HG03039 (cell line): ENCODE results near the gene ARPIN.
"Not testable (repeated sequence)": the region's sequence is repeated elsewhere in the genome, so short reads cannot be mapped to it uniquely, and the experiment has no call there.

ENCODE experiments used
- ATAC-seq: cut with Tn5 transposase; IDR thresholded peaks from one replicate; pipeline ENCODE4 v1.9.1; 2021; ENCODE audit warnings: mild to moderate bottlenecking, moderate library complexity; ENCODE audit not compliant: unreplicated experiment

Gene ARPIN

DNA sequence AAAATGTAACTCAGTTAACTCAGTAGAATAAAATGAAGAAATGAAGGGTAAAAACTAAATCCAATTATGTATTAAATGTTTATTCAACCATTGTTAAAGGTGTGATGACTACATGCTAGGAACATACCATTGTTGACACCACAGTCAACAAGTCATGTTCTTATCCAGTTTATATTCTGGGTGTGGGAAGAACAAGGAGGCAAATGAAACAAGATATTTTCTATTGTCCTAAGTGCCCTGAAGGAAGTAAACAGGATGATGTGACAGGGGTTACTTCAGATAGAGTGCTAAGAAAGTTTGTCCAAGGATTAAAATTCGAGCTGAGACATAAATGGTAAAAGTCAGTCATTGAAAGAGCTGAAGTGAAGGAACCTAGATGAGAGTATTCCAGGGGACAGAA lies 32.0 kb downstream of the ARPIN start:
- ATAC-seq, result no peak

DNA sequence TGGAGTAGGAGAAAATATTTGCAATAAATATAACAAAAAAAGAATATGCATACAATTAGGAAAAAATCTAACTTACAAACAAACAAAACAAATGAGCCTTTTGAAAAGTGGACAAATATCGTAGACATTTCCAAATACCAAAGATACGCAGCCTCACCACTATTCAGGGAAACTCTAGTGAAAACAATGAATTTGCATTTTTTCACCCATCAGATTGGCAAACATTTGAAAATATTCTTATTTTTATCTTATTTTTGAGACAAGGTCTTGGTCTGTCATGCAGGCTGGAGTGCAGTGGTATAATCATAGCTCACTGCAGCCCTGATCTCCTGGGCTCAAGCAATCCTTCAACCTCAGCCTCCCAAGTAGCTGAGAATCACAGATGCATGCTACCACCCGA lies 34.4 kb downstream of the ARPIN start:
- no peak for ATAC-seq

DNA sequence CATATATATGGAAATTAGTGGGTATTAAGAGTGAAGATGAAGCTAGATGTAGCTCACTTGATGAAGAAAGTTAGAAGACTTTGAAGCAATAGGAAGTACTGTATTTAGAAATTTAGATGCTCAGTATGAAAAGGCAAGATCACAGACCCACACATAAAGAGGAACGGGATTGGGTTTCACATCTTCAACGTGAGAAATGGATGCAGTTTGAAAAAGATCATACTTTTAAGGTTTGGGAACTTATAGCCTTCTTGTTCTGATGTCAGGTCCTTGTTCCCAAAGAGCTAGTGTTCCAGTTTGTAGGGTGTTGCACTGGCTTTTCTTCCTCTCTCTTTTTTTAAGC lies 35.7 kb downstream of the ARPIN start:
- no peak for ATAC-seq

DNA sequence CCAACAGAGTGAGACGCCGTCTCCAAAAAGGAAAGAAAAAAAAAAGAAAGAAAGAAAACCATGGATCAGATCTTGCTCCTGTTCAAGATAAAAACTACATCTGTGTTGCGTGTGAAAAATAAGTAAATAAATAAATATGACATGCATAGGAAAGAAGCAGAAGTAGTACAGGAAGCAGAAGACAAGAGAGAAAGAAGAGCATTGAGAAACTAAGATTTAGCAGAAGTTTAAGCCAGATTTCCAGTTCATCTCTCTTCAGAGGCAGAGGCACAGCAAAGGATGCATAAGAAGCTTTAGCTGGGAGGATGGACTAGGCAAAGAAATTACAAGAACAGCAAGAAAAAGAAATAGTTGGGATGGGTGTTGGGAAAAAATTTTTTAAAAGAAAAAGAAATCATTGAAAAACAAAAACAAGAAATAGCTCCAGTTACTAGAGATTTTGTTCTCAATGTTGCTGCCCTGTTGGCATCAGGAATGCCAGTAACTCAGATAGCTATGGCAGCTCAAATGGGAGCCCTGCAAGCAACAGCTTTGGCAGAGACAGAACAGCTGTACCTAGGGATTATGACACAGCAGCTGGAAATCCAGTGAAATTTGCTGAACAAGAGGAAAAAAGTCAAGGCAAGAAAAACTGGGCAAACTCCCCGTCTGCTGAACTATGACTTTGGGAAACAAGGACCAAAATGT lies 36.2 kb downstream of the ARPIN start:
- no peak for ATAC-seq

DNA sequence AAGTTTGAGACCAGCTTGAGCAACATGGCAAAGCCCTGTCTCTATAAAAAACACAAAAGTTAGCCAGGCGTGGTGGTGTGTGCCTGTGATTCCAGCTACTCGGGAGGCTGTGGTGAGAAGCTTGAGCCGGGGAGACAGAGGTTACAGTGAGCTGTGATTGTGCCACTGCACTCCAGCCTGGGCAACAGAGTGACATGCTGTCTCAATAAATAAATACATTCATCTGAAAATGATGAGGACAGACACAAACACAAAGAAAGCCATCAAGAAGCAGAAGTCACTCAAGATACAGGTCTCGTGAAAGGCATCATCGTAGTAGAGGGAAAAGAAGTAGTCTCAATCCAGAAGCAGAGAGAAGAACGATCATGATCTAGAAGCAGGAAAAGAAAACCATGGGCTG lies 37.0 kb downstream of the ARPIN start:
- ATAC-seq, result no peak

DNA sequence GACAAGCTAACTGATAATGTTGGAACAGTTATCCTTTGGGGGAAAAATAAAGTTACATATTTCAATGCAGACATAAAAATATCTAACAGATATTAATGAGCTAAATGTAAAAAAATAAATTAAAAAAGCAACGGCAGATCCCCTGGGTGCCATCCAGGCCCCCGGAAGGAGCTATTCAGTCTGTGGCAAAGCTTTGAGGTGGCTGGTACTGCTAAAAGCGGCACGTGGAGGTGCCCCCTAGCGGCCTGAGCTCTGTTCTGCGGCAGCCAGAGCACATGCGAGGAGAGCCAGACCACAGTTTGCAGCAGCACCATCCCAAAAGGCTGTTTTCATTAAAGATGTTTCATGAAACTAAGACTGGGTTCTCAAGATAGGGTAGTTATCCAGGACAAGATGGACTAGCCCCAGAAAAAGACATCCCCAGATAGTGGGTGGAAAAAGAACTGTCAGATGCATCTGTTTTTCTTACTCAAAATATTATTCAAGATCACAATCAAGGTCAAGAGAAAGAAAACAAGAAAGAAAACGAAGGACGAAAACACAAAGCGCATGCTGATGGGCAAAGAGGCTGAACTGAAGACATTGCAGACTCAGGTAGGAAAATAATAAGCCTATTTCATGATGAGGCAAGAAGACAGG lies 37.7 kb downstream of the ARPIN start:
- no peak for ATAC-seq

DNA sequence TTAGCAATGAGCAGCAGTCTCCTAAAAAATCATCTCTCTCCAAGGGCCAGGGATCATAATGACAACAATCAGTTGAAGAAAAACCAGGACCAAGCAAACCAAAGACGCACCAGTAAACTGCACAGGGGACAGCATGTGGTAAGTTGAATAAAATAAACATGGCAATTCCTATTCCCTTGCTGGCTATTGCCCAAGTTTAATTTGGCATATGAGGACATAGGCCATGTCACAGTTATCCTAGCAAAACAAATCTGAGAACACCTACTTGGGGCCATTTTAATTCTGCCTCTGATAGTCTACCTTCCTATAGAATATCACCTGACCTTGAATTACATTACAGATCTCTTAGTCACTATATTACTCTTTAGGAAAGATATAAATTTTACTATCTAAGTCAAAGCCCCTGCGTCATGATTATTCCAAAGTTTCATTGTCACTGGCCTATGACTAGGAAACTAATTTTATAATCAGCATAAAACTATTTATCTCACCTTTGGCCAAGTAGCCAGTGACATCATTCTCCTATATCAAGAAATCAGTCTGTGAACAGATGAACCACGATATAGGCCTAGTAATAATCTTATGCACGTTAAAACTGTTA lies 42.0 kb downstream of the ARPIN start:
- ATAC-seq, result no peak

DNA sequence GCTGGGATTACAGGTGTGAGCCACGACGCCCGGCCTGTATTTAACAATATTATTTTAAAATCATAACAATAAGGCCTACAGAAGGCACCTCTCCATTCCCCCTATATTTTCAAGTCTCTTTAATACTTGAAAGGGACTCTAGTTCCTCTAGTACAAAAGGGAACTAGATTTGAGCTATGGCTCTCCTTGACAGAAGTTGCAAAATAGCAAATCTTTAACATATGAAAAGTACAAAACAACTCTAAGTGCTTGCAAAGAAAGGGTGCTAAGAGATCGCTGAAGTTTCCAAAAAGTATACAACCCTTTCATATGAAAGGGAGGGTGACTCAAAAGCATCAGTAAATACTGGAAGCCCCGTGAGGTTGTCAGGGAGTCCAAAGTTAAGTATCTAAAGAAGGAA lies 42.7 kb downstream of the ARPIN start:
- ATAC-seq, result no peak

DNA sequence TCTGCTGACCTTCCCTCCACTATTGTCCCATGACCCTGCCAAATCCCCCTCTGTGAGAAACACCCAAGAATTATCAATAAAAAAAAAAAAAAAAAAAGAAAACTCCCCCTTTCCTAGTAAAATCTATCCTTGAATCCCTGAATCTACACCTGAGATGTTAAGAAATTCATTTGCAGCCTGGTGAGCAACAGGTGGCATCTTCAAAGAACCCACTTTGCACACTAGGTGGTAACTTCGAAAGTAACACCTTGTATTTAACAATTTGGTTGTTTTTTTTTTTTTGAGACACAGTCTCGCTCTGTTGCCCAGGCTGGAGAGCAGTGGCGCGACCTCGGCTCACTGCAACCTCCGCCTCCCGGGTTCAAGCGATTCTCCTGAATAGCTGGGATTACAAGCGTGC lies 43.3 kb downstream of the ARPIN start:
- not testable (repeated sequence) for ATAC-seq

DNA sequence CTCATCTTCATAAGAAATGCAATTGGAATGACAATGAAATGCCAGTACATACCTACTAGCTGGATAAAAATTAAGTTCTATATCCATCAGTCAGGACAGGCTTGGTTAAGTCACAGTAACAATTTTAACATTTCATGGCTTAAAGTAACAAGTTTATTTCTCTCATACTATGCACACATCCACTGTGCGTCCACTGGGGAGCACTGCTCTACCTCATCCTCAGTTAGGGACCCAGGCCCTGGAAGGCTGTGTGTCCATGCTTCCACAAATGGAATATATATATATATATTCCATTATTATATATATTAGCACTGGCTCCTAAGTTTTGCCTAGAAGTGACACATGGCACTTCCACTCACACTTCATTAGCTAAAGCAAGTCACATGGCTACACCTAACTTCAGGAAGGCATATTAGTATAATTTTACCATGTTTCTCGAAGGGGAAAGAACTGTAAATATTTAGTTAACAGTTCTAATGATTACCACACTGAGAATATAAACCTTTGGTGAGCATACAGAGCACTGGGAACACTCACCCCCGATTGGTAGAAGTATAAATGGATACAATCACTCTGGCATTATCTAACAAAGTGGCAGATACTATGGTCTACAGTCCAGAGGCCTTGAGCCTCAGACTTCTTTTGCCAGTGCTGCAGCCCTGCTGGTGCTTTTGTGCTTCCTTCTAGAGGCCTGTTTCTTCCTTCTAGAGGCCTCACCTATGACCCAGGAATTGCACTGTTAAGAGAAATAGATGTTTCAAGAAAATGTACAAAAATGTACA lies 47.6 kb downstream of the ARPIN start:
- ATAC-seq, result no peak

DNA sequence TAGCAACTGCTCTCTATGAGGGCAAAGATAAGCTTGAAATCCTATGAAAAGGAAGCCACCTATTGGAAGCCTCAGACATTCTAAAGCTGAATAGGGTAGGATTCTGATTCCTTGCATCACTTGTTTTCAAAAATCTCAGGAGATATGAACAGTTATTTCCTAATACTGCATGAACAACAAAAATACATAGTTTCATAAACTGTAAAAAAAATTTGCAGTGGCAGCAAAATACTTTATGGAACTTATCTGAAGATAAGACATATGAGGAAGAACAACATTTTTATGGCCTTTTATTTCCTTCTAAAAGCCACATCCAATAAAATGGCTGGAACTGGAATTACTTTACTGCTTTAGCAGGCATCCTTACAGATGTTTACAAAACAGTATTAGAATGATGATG lies 48.8 kb downstream of the ARPIN start:
- ATAC-seq, result no peak

DNA sequence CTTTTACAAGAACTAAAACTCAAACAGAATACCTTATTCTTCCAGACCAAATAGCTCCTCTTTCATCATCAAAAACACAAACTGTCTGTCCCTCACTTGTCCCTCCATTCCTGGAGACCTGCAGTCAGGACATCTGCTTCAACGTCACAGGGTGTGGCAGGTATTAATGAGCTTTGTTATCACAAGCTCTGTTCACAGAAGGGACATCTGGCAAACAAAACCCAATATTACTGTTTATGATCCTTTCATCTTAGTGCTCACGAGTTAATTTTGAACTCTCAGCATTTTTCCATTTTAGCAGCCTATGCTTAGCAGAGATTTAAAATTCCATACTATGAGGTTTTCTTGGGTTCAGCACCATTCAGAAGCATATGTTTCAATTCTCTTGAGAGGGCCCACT lies 51.9 kb downstream of the ARPIN start:
- ATAC-seq, result no peak

DNA sequence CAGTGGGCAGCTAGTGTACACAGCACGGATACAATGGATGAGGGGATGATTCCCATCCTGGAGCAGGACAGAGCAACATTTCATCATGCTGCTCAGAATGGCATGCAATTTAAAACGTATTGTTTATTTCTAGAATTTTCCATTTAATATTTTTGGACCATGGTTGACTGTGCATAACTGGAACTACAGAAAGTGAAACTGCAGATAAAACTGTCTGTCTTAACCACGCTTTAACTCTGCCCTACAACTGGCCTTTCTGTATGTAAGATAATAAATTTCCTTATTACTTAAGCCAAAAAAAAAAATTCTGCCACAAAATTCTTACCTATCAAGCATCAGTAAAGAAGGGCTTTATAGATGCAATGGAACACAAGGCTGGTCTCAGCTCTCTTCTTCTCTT lies 52.3 kb downstream of the ARPIN start:
- ATAC-seq, result no peak

DNA sequence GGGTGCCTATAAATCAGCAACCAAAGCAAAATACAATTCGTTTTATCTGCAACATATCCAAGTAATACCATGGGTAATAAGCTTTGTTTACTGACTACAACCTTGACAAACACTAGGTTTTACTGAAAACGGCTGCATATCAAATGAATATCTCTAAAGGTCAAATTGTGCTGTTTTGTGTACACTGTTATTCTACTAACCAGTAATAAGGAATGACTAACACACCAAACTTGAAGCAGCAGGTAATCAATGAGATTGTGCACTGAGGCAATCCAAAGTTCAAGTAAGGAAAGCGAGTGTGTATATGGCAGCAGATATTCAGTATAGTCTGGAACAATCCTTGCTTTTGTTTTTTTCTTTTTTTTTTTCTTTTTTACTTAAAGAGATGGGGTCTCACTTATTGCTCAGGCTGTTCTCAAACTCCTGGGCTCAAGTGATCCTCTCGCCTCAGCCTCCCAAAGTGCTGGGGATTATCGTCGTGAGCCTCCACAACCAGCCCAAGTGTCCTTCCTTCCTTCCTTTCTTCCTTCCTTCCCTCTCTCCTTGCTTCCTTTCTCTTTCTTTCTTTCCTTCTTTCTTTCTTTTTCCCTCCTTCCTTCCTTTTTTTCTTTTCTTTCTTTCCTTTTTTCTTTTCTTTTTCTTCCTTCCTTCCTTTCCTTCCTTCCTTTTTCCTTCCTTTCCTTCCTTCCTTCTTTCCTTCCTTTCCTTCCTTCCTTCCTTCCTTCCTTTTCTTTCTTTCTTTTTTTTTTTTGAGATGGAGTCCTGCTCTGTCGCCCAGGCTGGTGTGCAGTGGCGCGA lies 53.9 kb downstream of the ARPIN start:
- no peak for ATAC-seq

DNA sequence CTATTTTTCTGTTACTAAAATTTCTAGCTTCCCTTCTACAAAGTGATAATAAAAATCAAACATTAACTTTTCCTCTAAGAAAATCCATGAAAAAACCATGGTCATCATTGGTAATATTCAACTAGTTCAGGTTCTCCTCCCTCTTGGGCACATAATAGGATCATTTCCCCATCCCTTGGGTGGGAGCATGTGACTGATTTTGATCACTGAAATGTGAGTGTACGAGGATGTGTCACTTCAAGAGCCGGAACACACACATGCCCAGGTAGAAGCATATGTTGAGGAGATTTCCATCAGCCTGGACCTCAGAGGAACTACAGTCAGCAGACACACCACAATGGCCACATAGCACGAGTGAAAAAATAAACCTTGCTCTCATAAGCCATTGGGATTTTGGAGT lies 55.1 kb downstream of the ARPIN start:
- ATAC-seq, result no peak

DNA sequence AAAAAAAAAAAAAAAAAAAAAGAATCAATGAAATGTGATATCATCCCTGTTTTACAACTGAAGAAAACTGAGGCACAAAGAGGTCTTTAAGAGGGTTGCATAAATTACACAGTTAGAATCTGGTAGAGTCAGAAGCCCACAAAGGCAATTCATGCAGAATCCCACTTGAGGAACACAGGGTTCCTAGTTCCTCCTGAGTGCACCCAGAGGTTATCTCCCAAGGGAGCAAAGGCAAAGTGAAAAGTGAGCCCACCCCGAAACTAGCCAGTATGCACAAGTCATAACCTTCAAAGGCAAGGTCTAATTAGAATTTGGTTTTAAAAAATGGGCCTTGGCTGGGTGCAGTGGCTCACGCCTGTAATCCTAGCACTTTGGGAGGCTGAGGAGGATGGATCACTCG lies 56.8 kb downstream of the ARPIN start:
- ATAC-seq, result no peak

DNA sequence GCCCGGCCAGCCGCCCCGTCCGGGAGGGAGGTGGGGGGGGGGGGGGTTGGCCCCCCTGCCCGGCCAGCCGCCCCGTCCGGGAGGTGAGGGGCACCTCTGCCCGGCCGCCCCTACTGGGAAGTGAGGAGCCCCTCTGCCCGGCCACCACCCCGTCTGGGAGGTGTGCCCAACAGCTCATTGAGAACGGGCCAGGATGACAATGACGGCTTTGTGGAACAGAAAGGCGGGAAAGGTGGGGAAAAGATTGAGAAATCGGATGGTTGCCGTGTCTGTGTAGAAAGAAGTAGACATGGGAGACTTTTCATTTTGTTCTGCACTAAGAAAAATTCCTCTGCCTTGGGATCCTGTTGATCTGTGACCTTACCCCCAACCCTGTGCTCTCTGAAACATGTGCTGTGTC lies 57.9 kb downstream of the ARPIN start:
- ATAC-seq, result not testable (repeated sequence)

DNA sequence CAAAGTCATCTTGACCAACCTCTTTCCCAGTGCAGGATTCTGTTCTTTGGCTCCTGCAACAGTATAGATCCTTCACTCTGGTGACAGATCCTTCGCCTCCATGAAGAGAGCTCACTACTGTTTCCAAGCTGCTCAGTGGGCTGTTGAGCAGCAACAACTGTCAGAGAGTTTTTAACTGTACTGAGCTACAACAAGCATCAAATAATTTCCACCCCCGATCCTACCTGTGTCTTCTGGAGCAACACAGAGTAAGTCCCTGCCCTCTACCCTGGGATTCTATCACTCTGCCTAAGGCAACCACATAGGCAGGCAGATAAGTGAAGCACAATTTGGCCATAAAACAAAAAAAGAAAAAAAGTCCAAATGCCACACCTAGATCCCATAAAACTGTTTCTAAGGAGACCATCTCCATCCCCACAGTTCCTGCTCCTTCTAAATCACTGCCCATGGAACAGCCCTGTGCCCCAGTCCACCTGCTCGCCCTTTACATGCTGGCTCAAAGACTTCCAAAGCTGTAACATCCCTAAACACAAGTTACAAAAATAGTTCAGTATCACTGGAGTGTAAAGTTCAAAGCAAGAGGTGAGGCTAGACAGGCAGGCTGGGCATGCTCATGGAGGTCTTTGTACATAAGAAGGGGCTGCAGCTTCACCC lies 60.3 kb downstream of the ARPIN start:
- no peak for ATAC-seq

DNA sequence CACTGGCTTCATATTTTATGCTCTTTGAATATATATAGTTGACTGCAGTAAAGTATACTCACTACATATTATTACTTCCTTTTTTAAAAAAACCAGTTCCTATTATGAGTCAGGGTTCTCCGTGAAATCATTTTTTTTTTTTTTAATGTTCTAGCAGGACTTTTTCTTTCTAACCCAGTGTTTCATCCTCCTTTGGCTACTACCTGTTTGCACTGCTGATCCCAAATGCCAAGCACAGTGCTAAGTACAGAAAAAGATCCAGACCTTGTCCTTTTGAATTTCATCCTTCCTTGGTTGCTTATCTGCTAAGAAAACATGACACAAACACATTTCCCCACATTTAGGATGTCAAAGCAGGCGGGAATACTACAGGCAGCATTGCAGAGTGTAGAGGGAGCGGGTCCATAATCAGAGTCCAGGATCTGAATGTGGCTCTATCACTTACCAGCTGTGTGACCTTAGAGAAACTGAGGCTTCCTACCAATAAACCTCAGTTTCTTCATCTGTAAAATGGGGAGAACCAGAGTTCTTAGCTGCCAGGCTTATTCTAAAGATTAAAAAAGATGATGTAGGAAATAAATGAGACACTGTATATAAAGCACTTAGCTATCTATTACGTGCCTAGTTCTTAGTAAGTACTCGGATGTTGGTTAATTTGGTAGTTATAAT lies 60.9 kb downstream of the ARPIN start:
- no peak for ATAC-seq

DNA sequence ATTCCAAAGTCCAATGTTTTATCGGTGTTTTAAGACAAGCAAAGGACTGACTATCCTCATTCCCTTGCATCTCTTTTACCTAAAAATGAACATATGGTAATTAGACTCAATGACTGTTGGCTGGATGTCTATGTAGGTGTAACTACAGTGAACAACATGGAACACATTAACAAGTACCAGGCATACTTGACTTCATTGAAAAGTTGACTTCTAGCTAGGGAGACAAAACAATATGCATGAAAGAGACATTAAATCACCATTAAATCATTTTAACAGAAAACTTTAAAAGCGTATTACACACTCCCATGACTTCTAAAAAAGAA lies 63.8 kb downstream of the ARPIN start:
- no peak for ATAC-seq
